ENCODE results near the gene SYNDIG1.

DNA sequence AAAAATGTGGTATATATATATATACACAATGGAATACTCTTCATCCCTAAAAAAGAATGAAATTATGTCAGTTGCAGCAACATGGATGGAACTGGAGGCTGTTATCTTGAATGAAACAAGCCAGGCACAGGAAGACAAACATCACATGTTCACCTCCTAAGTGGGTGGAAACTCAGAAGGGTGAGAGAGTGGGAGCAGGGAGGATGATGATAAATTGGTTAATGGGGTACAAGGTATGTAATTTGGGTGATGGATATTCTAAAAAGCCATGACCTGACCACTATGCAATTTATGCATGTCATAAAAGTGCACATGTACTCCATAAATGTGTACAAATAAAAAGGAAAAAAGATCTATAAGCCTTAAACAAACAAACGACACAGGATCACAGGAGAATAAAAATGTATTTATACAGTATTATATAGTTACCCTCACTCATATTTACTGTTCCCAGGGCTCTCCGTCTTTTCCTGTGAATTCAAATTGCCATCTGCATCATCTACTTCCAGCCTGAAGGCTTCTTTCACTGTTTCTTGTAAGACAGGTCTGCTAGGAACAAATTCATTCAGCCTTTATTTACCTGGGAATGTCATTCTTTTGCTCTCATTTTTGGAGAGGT is 89.8 kb downstream of the SYNDIG1 start:
- TF ChIP-seq, protein P1, sequence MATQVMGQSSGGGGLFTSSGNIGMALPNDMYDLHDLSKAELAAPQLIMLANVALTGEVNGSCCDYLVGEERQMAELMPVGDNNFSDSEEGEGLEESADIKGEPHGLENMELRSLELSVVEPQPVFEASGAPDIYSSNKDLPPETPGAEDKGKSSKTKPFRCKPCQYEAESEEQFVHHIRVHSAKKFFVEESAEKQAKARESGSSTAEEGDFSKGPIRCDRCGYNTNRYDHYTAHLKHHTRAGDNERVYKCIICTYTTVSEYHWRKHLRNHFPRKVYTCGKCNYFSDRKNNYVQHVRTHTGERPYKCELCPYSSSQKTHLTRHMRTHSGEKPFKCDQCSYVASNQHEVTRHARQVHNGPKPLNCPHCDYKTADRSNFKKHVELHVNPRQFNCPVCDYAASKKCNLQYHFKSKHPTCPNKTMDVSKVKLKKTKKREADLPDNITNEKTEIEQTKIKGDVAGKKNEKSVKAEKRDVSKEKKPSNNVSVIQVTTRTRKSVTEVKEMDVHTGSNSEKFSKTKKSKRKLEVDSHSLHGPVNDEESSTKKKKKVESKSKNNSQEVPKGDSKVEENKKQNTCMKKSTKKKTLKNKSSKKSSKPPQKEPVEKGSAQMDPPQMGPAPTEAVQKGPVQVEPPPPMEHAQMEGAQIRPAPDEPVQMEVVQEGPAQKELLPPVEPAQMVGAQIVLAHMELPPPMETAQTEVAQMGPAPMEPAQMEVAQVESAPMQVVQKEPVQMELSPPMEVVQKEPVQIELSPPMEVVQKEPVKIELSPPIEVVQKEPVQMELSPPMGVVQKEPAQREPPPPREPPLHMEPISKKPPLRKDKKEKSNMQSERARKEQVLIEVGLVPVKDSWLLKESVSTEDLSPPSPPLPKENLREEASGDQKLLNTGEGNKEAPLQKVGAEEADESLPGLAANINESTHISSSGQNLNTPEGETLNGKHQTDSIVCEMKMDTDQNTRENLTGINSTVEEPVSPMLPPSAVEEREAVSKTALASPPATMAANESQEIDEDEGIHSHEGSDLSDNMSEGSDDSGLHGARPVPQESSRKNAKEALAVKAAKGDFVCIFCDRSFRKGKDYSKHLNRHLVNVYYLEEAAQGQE (IDR thresholded peaks at IDR 0.05; ENCODE audit: insufficient read depth in 1 of 2, low read depth in 2 of 2, low read length in 1 of 2), result no peak
- TF ChIP-seq, protein P2, sequence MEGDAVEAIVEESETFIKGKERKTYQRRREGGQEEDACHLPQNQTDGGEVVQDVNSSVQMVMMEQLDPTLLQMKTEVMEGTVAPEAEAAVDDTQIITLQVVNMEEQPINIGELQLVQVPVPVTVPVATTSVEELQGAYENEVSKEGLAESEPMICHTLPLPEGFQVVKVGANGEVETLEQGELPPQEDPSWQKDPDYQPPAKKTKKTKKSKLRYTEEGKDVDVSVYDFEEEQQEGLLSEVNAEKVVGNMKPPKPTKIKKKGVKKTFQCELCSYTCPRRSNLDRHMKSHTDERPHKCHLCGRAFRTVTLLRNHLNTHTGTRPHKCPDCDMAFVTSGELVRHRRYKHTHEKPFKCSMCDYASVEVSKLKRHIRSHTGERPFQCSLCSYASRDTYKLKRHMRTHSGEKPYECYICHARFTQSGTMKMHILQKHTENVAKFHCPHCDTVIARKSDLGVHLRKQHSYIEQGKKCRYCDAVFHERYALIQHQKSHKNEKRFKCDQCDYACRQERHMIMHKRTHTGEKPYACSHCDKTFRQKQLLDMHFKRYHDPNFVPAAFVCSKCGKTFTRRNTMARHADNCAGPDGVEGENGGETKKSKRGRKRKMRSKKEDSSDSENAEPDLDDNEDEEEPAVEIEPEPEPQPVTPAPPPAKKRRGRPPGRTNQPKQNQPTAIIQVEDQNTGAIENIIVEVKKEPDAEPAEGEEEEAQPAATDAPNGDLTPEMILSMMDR (IDR thresholded peaks at IDR 0.05), result no peak
- TF ChIP-seq SIN3A (IDR thresholded peaks at IDR 0.05; ENCODE audit: borderline replicate concordance, insufficient read depth, low read depth, low read length) (no peak), TCF7L2 (IDR thresholded peaks at IDR 0.05; ENCODE audit: low read depth, low read length) (no peak)

Measured in Panc1 (cell line).